ENCODE measurements around the gene TMEFF1. TPM values are rescaled to one million over a fixed set of nuclear protein-coding genes. Genes with fewer than 3 reads are reported as not detected.
"Not testable (repeated sequence)": the region's sequence is repeated elsewhere in the genome, so short reads cannot be mapped to it uniquely, and the experiment has no call there.

Gene TMEFF1
- total RNA-seq, 2 experiments from 2014 or later, result 0.18 TPM; not detected in 1

DNA sequence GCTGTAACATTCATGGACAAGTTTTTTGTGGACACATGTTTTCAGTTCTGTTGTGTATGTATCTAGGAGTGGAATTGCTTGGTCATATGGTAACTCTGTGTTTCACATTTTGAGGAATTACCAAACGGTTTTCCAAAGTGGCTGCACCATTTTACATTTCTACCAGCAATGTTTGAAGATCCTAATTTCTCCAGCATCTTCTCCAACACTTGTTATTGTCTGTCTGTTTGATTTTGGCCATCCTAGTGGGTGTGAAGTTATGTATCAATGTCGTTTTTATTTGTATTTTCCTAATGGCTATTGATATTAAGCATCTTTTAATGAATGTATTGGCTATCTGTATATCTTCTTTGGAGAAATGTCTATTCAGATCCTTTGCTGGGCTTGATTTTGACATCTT, 6.9 kb downstream of the TMEFF1 start:
- Mint-ChIP-seq H3K4me3 (no peak overlapping the region), H3K9me3 (no peaks in the 10 kb centered on the region), H3K36me3 (ENCODE audit: low read depth) (no peaks in the 10 kb centered on the region), H3K4me1 (no peaks in the 10 kb centered on the region), H3K27ac (no peak overlapping the region), H3K27me3 (peaks cover 26% of the 10 kb centered on the region)
- DNase-seq, result no peak
- ChIA-PET POLR2A (no interaction called here), CTCF (no interaction called here)

DNA sequence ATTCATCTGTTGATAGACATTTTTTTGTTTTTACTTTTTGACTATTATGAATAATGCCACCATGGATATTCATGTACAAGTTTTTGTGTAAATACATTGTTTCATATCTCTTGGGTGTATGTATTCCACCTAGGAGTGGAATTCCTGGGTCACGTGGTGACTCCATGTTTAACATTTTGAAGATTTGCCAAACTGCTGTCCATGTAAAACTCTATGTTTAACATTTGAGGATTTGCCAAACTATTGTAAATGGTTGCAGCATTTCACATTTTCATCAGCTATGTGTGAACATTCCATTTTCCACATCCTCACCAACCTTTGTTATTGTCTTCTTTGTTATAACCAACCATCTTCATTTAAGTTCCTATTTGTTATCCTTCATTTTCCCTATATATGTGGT, 12.2 kb downstream of the TMEFF1 start:
- Mint-ChIP-seq H3K4me1 (no peaks in the 10 kb centered on the region), H3K27me3 (peaks cover 10% of the 10 kb centered on the region), H3K36me3 (ENCODE audit: low read depth) (no peaks in the 10 kb centered on the region), H3K9me3 (no peaks in the 10 kb centered on the region), H3K27ac (no peak overlapping the region), H3K4me3 (no peak overlapping the region)
- ChIA-PET POLR2A (no interaction called here), CTCF (no interaction called here)
- no peak for DNase-seq

GRCh38 chr9:100486479-100487176, 13.7 kb downstream of the TMEFF1 start:
- ChIA-PET POLR2A (interaction anchor here (1.4 kb wide), 1 partner anchor 31 kb away, joined by 3 read pairs; no protein-coding TSS in a partner anchor), CTCF (no interaction called here)
- no peak overlapping the region for H3K27ac Mint-ChIP-seq
- H3K4me3 Mint-ChIP-seq, result no peak overlapping the region
- DNase-seq, result no peak
- no peaks in the 10 kb centered on the region for H3K27me3 Mint-ChIP-seq
- no peaks in the 10 kb centered on the region for H3K9me3 Mint-ChIP-seq
- H3K36me3 Mint-ChIP-seq (ENCODE audit: low read depth), result no peaks in the 10 kb centered on the region
- H3K4me1 Mint-ChIP-seq, result no peaks in the 10 kb centered on the region

DNA sequence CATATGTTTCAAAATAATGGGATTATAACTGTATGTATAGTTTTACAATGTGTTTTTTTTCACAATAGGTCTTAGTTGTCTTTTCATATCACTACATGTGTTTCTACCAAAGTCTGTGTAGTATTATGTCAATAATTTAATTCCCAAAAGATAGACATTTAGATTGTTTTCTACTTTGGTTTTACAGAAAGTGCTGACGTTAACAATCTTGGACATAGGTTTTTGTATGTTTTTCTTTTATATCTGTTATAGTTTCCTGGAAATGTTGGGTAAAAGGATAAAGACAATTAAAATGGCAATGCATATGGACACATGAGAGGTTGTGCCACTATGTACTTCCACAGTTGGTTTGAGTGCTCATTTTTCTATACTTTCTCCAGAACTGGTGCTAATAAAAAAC, 15.2 kb downstream of the TMEFF1 start:
- Mint-ChIP-seq H3K4me1 (no peaks in the 10 kb centered on the region), H3K36me3 (ENCODE audit: low read depth) (no peaks in the 10 kb centered on the region), H3K27me3 (no peaks in the 10 kb centered on the region), H3K4me3 (no peak overlapping the region), H3K9me3 (no peaks in the 10 kb centered on the region), H3K27ac (no peak overlapping the region)
- ChIA-PET CTCF (no interaction called here), POLR2A (no interaction called here)
- no peak for DNase-seq

DNA sequence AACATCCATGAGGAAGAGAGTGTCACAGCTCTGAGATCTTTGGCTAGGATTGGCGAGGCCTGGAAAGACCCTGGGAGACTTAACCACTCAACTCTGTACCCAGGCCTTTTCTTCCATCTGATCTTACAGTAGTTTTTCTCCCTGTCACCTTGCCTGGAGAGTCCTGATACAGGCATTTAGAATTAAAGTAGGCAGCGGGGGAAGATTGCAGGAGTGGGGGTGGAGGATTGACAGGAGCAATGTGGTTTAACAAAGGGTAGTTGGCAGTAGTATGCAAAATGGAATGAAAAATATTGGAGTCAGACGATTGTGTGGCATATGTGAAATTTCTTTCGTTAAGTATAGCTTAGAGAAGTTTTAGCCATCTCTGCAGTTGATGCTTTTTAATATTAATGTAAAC, 16.9 kb downstream of the TMEFF1 start:
- Mint-ChIP-seq H3K36me3 (ENCODE audit: low read depth) (no peaks in the 10 kb centered on the region), H3K27me3 (peaks cover 1% of the 10 kb centered on the region), H3K4me1 (no peaks in the 10 kb centered on the region), H3K4me3 (no peak overlapping the region), H3K27ac (no peak overlapping the region), H3K9me3 (no peaks in the 10 kb centered on the region)
- DNase-seq, result no peak
- ChIA-PET CTCF (no interaction called here), POLR2A (no interaction called here)

- ChIA-PET CTCF (no interaction called here), POLR2A (no interaction called here)
- Mint-ChIP-seq H3K9me3 (no peaks in the 10 kb centered on the region), H3K4me3 (no peak overlapping the region), H3K27me3 (peaks cover 4% of the 10 kb centered on the region), H3K4me1 (no peaks in the 10 kb centered on the region), H3K36me3 (ENCODE audit: low read depth) (no peaks in the 10 kb centered on the region), H3K27ac (no peak overlapping the region)
- no peak for DNase-seq
Observed at GRCh38 chr9:100492952-100493351, 20.0 kb downstream of the TMEFF1 start.

GRCh38 chr9:100498592-100498991, 25.6 kb downstream of the TMEFF1 start:
- Mint-ChIP-seq H3K27ac (no peak overlapping the region), H3K4me3 (no peak overlapping the region), H3K9me3 (no peaks in the 10 kb centered on the region), H3K27me3 (peaks cover 4% of the 10 kb centered on the region), H3K4me1 (no peaks in the 10 kb centered on the region), H3K36me3 (ENCODE audit: low read depth) (no peaks in the 10 kb centered on the region)
- DNase-seq, result no peak
- CTCF ChIA-PET, result no interaction called here
- POLR2A ChIA-PET, result no interaction called here

DNA sequence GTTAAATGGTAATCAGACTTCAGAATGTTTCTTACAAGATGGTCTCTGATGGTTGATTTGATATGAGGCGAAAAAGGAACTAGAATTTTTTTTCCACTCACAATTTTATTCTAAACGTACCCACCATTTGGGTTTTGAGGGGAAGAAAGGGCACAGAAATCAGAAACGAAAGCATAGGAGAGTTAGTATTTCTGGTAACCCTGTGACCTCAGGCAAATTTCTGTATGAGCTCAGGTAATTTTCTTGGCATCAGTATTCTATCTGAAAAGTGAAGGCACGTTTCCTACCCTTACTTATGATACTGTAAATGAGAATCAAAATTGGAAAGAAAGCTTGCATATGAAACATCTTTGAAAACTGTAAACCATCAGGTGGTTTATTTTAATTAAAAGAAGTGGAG, 26.5 kb downstream of the TMEFF1 start:
- no peaks in the 10 kb centered on the region for H3K9me3 Mint-ChIP-seq
- ChIA-PET POLR2A (no interaction called here), CTCF (no interaction called here)
- H3K27ac Mint-ChIP-seq, result no peak overlapping the region
- no peaks in the 10 kb centered on the region for H3K36me3 Mint-ChIP-seq (ENCODE audit: low read depth)
- H3K27me3 Mint-ChIP-seq, result peaks cover 3% of the 10 kb centered on the region
- H3K4me1 Mint-ChIP-seq, result no peaks in the 10 kb centered on the region
- DNase-seq, result no peak
- H3K4me3 Mint-ChIP-seq, result no peak overlapping the region

- Mint-ChIP-seq H3K36me3 (ENCODE audit: low read depth) (no peaks in the 10 kb centered on the region), H3K4me1 (no peaks in the 10 kb centered on the region), H3K27me3 (peaks cover 2% of the 10 kb centered on the region), H3K9me3 (no peaks in the 10 kb centered on the region), H3K27ac (no peak overlapping the region), H3K4me3 (no peak overlapping the region)
- POLR2A ChIA-PET, result no interaction called here
- no peak for DNase-seq
- CTCF ChIA-PET, result no interaction called here
Observed at GRCh38 chr9:100499866-100500265, 26.9 kb downstream of the TMEFF1 start.

DNA sequence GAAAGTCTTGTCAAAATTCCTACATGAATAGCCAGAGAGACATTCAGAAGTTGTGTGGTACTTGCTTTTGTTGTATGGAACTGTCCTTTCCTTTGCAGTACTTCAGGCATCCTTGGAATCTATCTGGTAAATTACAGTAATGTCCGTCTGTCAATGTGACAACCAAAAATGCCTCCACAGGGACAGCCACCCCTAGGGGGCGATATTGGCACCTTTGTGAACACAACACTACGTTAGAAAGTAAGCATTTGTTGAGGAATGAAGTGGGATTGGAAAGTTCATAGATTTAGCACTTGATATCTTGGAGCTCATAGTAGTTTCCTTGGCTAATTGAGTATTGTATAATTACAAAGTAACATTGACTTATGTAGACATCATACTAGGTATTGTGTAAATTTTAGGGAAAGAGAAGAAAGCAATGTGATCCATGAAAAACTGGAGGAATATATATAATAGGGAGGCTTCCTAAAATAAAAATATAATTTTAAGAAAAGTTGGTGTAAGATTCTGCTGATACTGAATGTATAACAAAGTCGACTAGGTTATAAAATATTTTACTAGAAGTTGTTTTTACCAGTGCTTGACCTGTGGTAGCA, 32.7 kb downstream of the TMEFF1 start:
- no peak overlapping the region for H3K27ac Mint-ChIP-seq
- ChIA-PET CTCF (interaction anchor here (0.7 to 1.5 kb wide), 7 partner anchors 8 to 95 kb away, joined by 3 to 6 read pairs (median 3); no protein-coding TSS in a partner anchor), POLR2A (no interaction called here)
- H3K36me3 Mint-ChIP-seq (ENCODE audit: low read depth), result peaks cover 3% of the 10 kb centered on the region
- H3K4me1 Mint-ChIP-seq, result no peaks in the 10 kb centered on the region
- H3K4me3 Mint-ChIP-seq, result no peak overlapping the region
- H3K27me3 Mint-ChIP-seq, result no peaks in the 10 kb centered on the region
- DNase-seq, result peak; percentile 71
- H3K9me3 Mint-ChIP-seq, result peaks cover 2% of the 10 kb centered on the region

- DNase-seq; H3K36me3 Mint-ChIP-seq (ENCODE audit: low read depth); H3K27me3 Mint-ChIP-seq; H3K27ac Mint-ChIP-seq; H3K9me3 Mint-ChIP-seq; H3K4me1 Mint-ChIP-seq; POLR2A ChIA-PET; H3K4me3 Mint-ChIP-seq: not testable (repeated sequence)
- CTCF ChIA-PET, result interaction anchor here (0.7 kb wide), 1 partner anchor 29 kb away, joined by 3 read pairs; no protein-coding TSS in a partner anchor
Observed at GRCh38 chr9:100507350-100507749, 34.4 kb downstream of the TMEFF1 start.

DNA sequence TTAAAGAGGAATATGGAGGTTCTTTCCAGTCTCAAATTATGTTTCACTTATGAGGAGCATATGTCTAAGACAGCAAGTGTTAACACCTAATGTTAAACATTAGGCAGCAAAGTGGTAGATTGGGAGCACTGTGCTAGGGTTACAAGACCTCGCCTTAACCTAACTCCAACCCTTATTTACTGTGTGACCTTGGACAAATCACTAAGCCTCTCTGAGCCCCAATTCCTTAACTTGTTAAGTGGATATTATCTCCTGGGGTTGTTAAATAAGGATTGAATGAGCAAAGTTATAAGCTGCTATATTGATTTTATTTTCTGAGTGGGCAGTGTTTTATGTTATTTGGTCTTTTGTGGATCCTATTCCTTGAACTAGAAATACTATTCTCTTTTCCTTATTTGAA, 38.3 kb downstream of the TMEFF1 start:
- Mint-ChIP-seq H3K9me3 (peaks cover 2% of the 10 kb centered on the region), H3K27ac (no peak overlapping the region), H3K36me3 (ENCODE audit: low read depth) (peaks cover 3% of the 10 kb centered on the region), H3K4me1 (no peaks in the 10 kb centered on the region), H3K27me3 (no peaks in the 10 kb centered on the region), H3K4me3 (no peak overlapping the region)
- DNase-seq, result no peak
- POLR2A ChIA-PET, result no interaction called here
- CTCF ChIA-PET, result no interaction called here

DNA sequence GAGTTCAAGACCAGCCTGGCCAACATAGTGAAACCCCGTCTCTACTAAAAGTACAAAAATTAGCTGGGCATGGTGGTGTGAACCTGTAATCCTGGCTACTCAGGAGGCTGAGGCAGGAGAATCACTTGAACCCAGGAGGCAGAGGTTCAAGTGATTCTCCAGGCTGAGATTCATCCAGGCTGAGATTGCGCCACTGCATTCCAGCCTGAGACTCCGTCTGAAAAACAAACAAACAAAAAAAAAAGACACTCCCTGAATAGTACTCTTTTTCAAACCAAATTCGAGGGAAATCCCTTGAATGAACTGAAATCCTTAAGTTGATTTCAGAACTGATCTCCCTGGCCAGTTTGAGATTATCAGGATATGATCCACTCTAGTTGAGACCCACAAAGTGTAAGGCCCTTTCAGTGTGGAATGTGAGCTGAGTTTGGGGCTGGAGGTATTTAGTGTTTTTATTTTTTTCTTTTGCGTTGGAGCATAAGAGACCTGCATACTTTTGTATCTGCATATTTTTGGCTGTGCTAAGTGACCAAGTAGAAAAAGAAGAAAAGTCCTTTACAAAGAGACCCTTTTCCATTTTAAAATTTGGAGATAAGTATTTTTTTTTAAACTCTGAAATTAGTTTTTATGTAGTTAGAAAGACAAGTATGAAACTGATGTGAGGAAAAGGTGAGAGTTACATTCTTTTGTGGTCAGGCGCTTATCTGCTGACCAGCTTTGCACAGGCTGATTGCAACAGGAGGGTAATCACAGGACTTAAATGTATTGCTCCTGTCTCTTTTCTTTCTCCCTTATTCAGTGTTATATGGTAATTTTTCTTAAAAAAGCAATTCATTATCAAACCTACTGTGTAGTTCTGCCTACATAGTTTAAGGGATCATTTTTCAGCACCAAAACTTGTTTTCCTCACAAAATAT, 42.9 kb downstream of the TMEFF1 start:
- H3K36me3 Mint-ChIP-seq (ENCODE audit: low read depth), result no peaks in the 10 kb centered on the region
- H3K27me3 Mint-ChIP-seq, result no peaks in the 10 kb centered on the region
- no peak overlapping the region for H3K4me3 Mint-ChIP-seq
- no peak overlapping the region for H3K27ac Mint-ChIP-seq
- CTCF ChIA-PET, result no interaction called here
- no peak for DNase-seq
- H3K9me3 Mint-ChIP-seq, result no peaks in the 10 kb centered on the region
- no peaks in the 10 kb centered on the region for H3K4me1 Mint-ChIP-seq
- POLR2A ChIA-PET, result no interaction called here
